ENCODE measurements around the gene SRGAP3.

Gene SRGAP3

DNA sequence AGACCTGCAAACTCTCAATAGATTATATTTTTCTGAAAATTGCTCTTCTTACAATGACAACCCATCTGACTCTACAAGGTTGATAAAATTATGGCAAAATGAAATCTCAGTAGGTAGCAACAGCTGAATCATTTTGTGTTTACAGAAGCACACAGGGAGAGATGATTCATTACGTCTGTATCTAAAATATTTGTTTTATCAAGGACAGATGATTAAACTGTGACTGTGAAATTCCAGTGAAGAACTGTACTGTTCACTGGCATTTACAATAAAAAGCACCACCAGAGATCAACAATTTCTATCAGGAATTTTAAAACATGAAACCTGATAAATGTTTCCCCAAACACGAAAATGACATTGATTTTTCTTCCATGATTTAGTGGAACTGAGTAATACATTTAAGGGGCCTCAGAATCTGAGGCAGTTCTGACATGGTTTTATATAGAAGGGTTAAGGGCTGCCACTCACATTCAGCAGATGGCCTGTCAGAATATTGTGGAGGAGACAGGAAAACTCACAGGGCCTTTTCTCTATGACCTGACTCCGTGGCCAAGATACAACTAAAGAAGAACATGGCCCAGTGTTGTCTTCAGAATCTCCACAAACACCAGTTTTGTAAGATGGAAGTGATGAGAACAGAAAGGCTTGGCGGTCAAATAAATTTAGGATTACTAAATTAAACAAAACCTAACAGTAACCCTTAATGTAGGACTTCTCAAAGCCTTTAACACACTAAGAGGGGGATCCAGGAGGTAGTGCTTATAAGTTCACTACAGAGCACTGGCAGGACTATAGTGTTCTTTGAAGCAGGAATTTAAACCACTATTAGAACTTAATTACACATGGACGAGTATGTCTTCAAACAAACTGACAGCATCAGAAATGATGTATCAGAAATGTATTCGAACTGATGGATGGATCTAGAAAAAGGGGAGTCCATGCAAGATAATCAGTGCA, 312.1 kb downstream of the SRGAP3 start:
- Histone ChIP-seq H3K4me1 (ENCODE audit: control insufficient read depth, low read depth, low read length) (no peaks in the 10 kb centered on the region), H3K27me3 (ENCODE audit: control insufficient read depth, insufficient read depth, low read length) (no peaks in the 10 kb centered on the region), H3K36me3 (ENCODE audit: control insufficient read depth, low read depth, low read length) (peaks cover 41% of the 10 kb centered on the region), H3K27ac (ENCODE audit: low read length) (no peak overlapping the region), H3K9me3 (ENCODE audit: control insufficient read depth, low read depth, low read length) (no peaks in the 10 kb centered on the region), H3K9ac (ENCODE audit: low read length) (no peak overlapping the region), H3K4me3 (ENCODE audit: low read length) (no peak overlapping the region)

DNA sequence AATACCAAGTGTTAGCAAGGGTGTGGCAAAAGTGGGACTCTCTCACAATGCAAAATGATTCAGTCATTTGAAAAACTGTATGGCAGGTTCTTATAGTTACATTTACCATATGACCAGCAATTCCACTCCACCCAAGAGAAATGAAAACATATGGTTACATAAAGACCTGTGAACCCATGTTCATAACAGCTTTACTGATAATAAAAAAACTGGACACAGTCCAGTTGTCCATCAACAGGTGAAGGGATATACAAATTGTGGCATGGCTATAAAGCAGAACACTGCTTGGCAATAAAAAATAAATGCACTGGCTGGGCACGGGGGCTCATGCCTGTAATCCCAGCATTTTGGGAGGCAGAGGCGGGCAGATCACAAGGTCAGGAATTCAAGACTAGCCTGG, 316.9 kb downstream of the SRGAP3 start:
- H3K27ac ChIP-seq (ENCODE audit: low read length) = no peak overlapping the region
- H3K9ac ChIP-seq (ENCODE audit: low read length) = no peak overlapping the region
- no peaks in the 10 kb centered on the region for H3K4me1 ChIP-seq (ENCODE audit: control insufficient read depth, low read depth, low read length)
- no peaks in the 10 kb centered on the region for H3K9me3 ChIP-seq (ENCODE audit: control insufficient read depth, low read depth, low read length)
- peaks cover 11% of the 10 kb centered on the region for H3K36me3 ChIP-seq (ENCODE audit: control insufficient read depth, low read depth, low read length)
- no peaks in the 10 kb centered on the region for H3K27me3 ChIP-seq (ENCODE audit: control insufficient read depth, insufficient read depth, low read length)
- H3K4me3 ChIP-seq (ENCODE audit: low read length) = no peak overlapping the region

DNA sequence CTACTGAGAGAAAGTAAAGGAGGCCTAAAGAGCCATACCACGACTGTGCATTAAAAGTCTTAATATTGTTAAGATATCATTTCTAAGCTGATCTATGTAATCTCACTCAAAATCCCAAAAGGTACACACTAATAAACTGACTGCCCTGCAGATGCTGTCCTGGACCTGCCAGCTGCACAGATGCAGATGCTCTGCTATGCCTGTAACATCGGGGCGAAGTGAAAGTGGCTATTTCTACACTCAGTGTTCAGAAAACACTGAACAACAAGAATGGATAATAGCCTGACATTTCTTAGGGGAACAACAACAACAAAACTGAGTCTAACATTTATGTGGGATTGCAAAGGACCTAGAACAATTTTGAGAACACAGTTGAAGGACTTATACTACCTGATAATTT, 318.1 kb downstream of the SRGAP3 start:
- peaks cover 3% of the 10 kb centered on the region for H3K36me3 ChIP-seq (ENCODE audit: control insufficient read depth, low read depth, low read length)
- H3K27me3 ChIP-seq (ENCODE audit: control insufficient read depth, insufficient read depth, low read length) = no peaks in the 10 kb centered on the region
- H3K4me3 ChIP-seq (ENCODE audit: low read length) = no peak overlapping the region
- H3K27ac ChIP-seq (ENCODE audit: low read length) = no peak overlapping the region
- no peak overlapping the region for H3K9ac ChIP-seq (ENCODE audit: low read length)
- H3K4me1 ChIP-seq (ENCODE audit: control insufficient read depth, low read depth, low read length) = no peaks in the 10 kb centered on the region
- H3K9me3 ChIP-seq (ENCODE audit: control insufficient read depth, low read depth, low read length) = no peaks in the 10 kb centered on the region
